ENCODE results near the gene RNF10. TPM values are rescaled to one million over a fixed set of nuclear protein-coding genes. Genes with fewer than 3 reads are reported as not detected.

RNF10 gene
- total RNA-seq, 4 donors from 2014 or later: 152 to 282 (median 247) TPM

DNA sequence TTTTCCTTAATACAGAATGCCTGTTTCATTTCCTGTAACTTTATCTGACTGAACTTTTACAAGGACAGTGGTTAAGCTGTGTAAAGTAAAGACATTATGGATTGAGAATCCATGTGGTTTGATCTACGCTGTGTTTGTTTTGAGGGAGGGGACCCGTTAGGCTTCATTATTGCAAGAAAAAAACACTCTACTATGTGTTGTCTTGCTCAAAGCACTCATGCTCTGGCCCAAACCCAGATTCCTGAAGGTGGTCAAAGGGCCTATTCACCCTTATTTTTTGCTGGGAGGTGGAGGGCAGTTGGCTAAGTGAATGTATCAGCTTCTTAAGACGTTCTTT, 11.9 kb downstream of the RNF10 start:
- in situ Hi-C loops (cut with MboI; ENCODE audit: low sequenced_read_pairs in 4 of 4): no loop called here
- H3K27ac ChIP-seq: peak overlapping the region; percentile 42 to 99 (median 76)
- intact Hi-C loops (cut with DNase I; ENCODE audit: low total_unique reads): no loop called here
- H3K36me3 ChIP-seq: peaks cover 0 to 43% of the 10 kb centered on the region in 2 donors
- ATAC-seq (no peak), DNase-seq (no peak)
- H3K4me1 ChIP-seq: peaks cover 64 to 88% of the 10 kb centered on the region in 2 donors
- H3K27me3 ChIP-seq: no peaks in the 10 kb centered on the region
- H3K9me3 ChIP-seq: no peaks in the 10 kb centered on the region
- no peak for TF ChIP-seq POLR2A (IDR thresholded peaks at IDR 0.05)
- TF ChIP-seq, protein P1, sequence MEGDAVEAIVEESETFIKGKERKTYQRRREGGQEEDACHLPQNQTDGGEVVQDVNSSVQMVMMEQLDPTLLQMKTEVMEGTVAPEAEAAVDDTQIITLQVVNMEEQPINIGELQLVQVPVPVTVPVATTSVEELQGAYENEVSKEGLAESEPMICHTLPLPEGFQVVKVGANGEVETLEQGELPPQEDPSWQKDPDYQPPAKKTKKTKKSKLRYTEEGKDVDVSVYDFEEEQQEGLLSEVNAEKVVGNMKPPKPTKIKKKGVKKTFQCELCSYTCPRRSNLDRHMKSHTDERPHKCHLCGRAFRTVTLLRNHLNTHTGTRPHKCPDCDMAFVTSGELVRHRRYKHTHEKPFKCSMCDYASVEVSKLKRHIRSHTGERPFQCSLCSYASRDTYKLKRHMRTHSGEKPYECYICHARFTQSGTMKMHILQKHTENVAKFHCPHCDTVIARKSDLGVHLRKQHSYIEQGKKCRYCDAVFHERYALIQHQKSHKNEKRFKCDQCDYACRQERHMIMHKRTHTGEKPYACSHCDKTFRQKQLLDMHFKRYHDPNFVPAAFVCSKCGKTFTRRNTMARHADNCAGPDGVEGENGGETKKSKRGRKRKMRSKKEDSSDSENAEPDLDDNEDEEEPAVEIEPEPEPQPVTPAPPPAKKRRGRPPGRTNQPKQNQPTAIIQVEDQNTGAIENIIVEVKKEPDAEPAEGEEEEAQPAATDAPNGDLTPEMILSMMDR (IDR thresholded peaks at IDR 0.05 in 4 of 5, conservative IDR thresholded peaks at IDR 0.05 in 1 of 5): no peak
- H3K4me3 ChIP-seq: no peak overlapping the region

GRCh38 chr12:120554678-120555077, 20.5 kb downstream of the RNF10 start:
- DNase-seq: peak in 1 of 2 donors; percentile 64
- in situ Hi-C loops (cut with MboI; ENCODE audit: low sequenced_read_pairs in 4 of 4) (no loop called here), intact Hi-C loops (cut with DNase I; ENCODE audit: low total_unique reads) (no loop called here)
- ATAC-seq: peak; percentile 84 to 87
- Histone ChIP-seq H3K9me3 (no peaks in the 10 kb centered on the region), H3K36me3 (peaks cover 0 to 67% of the 10 kb centered on the region in 2 donors), H3K4me3 (no peak overlapping the region), H3K27me3 (no peaks in the 10 kb centered on the region), H3K27ac (peak overlapping the region; percentile 78 to 99 (median 82)), H3K4me1 (peaks cover 45% of the 10 kb centered on the region in 2 donors)
- TF ChIP-seq, protein P1 (IDR thresholded peaks at IDR 0.05 in 4 of 5, conservative IDR thresholded peaks at IDR 0.05 in 1 of 5): no peak
- no peak for TF ChIP-seq POLR2A (IDR thresholded peaks at IDR 0.05)

DNA sequence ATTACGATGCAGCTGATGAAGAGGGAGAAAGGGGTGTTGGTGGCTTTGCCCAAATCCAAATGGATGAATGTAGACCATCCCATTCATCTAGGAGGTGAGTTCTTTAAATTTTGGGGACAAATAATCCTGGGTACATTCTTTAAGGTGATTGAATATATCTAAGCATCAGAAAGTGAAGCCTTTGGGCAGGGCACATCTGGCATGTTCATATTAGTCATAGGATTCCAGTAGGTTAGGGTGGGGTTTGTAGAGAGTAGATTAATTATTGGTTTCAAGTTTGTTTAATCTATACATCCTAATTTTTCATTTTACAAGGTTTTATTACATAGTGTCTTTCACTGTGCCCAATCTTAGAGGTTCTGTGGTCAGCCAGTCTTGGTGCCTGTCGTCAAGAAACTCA, 23.4 kb downstream of the RNF10 start:
- peaks cover 0 to 80% of the 10 kb centered on the region in 2 donors for H3K36me3 ChIP-seq
- in situ Hi-C loops (cut with MboI; ENCODE audit: low sequenced_read_pairs in 4 of 4): no loop called here
- no peak overlapping the region for H3K4me3 ChIP-seq
- H3K4me1 ChIP-seq: peaks cover 18 to 29% of the 10 kb centered on the region in 2 donors
- ATAC-seq: no peak
- no peak for DNase-seq
- TF ChIP-seq, protein P1 (IDR thresholded peaks at IDR 0.05 in 4 of 5, conservative IDR thresholded peaks at IDR 0.05 in 1 of 5): no peak
- no peak for TF ChIP-seq POLR2A (IDR thresholded peaks at IDR 0.05)
- H3K27me3 ChIP-seq: no peaks in the 10 kb centered on the region
- peak overlapping the region in 1 of 4 donors; percentile 27 for H3K27ac ChIP-seq
- intact Hi-C loops (cut with DNase I; ENCODE audit: low total_unique reads): no loop called here
- no peaks in the 10 kb centered on the region for H3K9me3 ChIP-seq

GRCh38 chr12:120562906-120563305, 28.8 kb downstream of the RNF10 start:
- Histone ChIP-seq H3K27ac (peak overlapping the region; percentile 57 to 78 (median 71)), H3K4me3 (no peak overlapping the region), H3K9me3 (no peaks in the 10 kb centered on the region), H3K4me1 (peaks cover 5 to 18% of the 10 kb centered on the region in 2 donors), H3K27me3 (no peaks in the 10 kb centered on the region), H3K36me3 (peaks cover 5 to 93% of the 10 kb centered on the region in 2 donors)
- ATAC-seq: peak; percentile 77 to 88
- intact Hi-C loops (cut with DNase I; ENCODE audit: low total_unique reads) (no loop called here), in situ Hi-C loops (cut with MboI; ENCODE audit: low sequenced_read_pairs in 4 of 4) (no loop called here)
- no peak for TF ChIP-seq POLR2A (IDR thresholded peaks at IDR 0.05)
- TF ChIP-seq, protein P1 (IDR thresholded peaks at IDR 0.05 in 4 of 5, conservative IDR thresholded peaks at IDR 0.05 in 1 of 5): no peak
- peak; percentile 55 to 60 for DNase-seq

DNA sequence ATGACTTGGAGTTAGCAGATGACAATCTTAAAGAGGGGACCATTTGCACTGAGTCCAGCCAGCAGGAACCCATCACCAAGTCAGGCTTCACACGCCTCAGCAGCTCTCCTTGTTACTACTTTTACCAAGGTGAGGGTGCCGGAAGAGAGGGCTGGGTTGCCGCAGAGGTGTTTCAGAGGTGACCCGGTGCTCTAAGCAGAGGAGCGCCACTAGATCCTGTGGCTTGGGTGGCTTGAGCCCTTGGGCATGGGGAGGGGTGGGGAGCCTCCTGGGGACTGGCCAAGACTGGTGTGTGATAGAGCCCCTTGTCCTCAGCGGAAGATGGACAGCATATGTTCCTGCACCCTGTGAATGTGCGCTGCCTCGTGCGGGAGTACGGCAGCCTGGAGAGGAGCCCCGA, 29.3 kb downstream of the RNF10 start:
- H3K4me3 ChIP-seq: no peak overlapping the region
- intact Hi-C loops (cut with DNase I; ENCODE audit: low total_unique reads): no loop called here
- H3K27ac ChIP-seq: peak overlapping the region; percentile 57 to 78 (median 71)
- ATAC-seq (no peak), DNase-seq (no peak)
- TF ChIP-seq, protein P1 (IDR thresholded peaks at IDR 0.05 in 4 of 5, conservative IDR thresholded peaks at IDR 0.05 in 1 of 5): no peak
- TF ChIP-seq POLR2A (IDR thresholded peaks at IDR 0.05): no peak
- H3K27me3 ChIP-seq: no peaks in the 10 kb centered on the region
- in situ Hi-C loops (cut with MboI; ENCODE audit: low sequenced_read_pairs in 4 of 4): no loop called here
- peaks cover 5 to 93% of the 10 kb centered on the region in 2 donors for H3K36me3 ChIP-seq
- no peaks in the 10 kb centered on the region for H3K9me3 ChIP-seq
- H3K4me1 ChIP-seq: peaks cover 5 to 18% of the 10 kb centered on the region in 2 donors

Data from gastrocnemius medialis (tissue), 4 donors.